Measurements from ENCODE around the gene RAB8A.
"Not testable (repeated sequence)": the region's sequence is repeated elsewhere in the genome, so short reads cannot be mapped to it uniquely, and the experiment has no call there.

RAB8A gene

DNA sequence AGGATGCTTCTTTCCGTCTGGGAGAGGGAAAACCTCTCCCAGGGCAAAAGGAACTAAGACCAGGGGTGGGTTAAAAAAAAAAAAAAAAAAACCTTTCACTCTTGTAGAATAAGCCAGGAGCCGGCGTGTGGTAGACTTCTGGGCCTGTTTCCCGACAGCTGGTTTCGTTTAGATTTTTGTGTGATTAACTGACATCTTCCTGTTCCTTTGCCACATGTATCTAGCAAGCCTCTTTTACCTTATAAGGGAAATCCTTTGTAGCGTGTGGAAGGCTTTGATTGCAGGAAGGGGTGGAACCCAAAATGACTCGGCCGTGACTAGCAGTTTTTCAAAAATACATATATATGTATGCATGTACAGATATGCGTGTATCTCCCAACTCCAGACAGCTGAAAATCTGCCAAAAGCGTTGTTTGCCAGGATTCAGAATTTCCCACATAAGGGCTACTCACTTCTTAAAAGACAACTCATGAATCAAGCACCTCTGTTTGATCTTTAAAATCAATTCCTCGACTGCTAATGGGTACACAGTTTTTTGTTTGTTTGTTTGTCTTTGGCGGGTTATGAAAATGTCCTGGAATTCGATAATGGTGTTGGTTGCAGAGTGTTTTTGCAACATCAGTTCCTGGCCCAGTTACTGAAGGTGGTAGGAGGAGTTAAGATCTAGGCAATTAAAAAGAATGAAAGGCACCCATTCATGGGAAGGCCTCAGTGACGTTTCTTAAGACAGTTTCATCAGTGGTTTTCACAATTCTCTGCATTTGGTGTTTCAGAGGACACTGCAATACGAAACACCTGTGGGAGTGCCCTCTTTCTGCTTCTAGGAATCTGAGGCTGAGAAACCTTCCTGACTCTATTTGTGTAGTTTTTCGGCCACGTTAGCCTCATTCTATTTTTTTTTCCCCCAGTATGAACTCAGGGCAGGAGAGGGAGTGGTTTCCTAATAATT lies 32.7 kb upstream of the RAB8A start:
- DNase-seq (ENCODE audit: low read depth) = peak; percentile 35

DNA sequence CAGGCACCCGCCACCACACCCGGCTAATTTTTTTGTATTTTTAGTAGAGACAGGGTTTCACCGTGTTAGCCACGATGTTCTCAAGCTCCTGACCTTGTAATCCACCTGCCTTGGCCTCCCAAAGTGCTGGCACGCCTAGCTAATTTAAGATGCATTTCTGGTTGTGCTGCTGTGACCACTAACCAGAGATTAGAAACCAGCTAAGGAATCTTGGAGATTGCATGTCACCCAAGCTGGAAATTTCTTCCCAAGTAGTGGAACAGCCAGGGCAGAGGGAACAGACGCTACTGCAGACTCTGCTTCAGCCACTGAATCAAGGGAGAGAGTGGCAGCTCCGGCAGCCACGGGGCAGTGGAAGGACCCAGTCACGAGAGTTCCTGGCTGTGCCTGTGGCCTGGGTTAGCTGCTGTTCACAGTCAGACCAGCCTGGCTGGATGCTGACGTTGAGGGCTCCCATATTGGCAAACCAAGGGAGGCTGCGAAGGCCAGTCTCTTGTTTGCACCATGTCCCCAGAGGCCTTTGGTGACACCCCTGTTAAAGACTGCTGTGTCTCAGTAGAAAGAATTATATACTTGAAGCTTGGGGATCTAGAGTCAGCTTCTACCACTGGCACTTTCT lies 27.5 kb upstream of the RAB8A start:
- DNase-seq (ENCODE audit: low read depth) = no peak

DNA sequence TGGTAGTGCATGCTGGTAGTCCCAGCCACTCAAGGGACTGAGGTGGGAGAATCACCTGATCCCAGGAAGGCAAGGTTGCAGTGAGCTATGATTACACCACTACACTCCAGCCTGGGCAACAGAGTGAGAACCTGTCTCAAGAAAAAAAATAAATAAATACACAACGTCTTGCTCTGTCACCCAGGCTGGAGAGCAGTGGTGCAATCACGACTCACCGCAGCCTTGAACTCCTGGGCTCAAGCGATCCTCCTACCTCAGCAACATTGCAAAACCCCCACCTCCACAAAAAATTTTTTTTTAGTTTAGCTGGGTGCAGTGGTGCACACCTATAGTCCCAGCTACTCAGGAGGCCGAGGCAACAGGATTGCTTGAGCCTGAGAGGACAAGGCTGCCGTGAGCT lies 26.6 kb upstream of the RAB8A start:
- DNase-seq (ENCODE audit: low read depth) = no peak

DNA sequence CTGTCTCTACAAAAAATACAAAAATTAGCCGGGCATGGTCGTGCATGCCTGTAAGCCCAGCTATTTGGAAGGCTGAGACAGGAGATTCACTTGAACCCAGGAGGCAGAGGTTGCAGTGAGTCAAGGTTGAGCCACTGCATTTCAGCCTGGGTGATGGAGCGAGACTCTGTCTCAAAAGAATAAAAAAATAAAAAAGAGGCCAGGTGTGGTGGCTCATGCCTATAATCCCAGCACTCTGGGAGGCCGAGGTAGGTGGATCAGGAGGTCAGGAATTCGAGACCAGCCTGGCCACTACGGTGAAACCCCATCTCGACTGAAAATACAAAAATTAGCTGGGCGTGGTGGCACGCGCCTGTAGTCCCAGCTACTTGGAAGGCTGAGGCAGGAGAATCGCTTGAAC lies 24.3 kb upstream of the RAB8A start:
- DNase-seq (ENCODE audit: low read depth) = not testable (repeated sequence)

DNA sequence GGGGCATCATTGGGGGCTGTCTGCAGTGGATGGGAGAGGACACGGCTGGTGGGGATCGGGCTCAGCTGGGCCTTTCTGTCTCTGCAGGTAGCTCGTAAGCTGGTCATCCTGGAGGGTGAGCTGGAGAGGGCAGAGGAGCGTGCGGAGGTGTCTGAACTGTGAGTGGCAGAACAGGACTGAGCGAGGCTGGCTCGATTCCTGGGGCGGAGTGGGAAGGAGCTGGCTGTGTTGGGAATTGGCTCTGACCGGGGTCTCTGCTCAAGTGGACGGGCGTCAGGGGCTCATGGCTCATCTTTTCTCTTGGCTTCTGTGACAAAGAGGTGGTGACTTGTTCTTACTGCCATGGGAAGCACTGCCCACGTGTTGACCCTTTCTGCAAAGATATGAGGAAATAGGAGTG lies 23.7 kb upstream of the RAB8A start:
- DNase-seq (ENCODE audit: low read depth) = no peak

DNA sequence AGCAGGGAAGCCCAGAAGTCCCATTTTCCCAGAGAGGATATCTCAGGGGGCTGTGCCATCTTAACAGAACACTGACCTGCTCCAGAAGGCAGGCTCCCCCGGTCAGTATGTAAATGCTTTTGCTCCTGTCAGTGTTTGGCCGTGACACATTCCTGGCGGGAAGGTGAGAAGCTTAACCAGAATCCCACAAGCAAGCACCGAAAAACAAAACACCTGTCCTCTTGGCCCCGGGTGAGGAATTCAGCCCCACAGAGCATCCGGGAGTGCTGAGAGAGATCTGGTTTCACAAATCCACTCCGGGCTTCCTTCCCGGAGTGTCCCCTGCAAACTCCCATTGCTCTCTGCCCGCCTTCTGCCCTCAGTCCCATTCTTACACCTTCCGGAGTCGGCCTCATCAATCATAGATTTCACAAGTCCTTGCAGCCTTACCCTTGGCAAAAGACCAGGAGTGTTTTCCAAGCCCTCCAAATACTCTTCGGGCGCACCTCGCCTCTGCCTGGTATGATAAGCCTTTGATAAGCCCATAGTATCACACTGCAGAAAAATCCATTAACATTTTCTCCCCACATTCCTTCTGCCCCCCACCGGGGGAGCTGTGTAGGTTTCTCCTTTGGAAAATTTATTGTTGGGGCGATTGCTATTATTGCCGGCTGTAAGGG lies 23.2 kb upstream of the RAB8A start:
- no peak for DNase-seq (ENCODE audit: low read depth)

DNA sequence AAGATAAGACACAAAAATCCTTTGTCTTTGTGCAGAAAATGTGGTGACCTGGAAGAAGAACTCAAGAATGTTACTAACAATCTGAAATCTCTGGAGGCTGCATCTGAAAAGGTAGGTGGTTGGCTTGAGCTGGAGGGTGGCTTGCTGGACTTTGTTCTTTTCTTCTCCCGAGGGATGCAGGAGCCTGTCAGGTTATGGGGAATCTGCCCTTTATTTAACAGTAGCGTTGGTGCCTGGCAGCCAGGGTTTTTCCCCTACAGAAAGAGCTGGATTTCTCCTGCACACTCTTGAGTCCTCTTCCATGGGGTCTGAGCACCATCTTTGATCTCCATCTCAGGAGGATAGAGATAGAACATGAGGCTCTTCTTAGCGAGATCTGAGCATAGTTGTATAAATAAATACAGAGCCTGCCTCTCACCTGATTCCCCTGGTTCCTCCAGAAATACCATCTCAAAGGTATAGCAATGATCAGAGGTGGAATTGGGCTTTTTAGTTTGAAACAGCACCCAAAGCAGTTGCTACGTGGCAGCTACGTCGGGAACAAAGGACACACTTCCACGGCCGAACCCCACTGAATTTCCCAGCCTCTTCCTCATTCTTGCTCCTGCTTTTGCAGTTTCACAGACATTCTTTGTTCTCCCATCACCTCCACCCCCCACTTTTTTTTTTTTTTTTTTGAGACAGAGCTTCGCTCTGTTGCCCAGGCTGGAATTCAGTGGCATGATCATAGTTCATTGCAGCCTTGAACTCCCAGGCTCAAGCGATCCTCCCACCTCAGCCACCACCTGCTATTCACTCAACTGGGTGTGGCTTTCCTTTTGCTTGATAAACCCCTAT lies 22.5 kb upstream of the RAB8A start:
- DNase-seq (ENCODE audit: low read depth) = no peak

DNA sequence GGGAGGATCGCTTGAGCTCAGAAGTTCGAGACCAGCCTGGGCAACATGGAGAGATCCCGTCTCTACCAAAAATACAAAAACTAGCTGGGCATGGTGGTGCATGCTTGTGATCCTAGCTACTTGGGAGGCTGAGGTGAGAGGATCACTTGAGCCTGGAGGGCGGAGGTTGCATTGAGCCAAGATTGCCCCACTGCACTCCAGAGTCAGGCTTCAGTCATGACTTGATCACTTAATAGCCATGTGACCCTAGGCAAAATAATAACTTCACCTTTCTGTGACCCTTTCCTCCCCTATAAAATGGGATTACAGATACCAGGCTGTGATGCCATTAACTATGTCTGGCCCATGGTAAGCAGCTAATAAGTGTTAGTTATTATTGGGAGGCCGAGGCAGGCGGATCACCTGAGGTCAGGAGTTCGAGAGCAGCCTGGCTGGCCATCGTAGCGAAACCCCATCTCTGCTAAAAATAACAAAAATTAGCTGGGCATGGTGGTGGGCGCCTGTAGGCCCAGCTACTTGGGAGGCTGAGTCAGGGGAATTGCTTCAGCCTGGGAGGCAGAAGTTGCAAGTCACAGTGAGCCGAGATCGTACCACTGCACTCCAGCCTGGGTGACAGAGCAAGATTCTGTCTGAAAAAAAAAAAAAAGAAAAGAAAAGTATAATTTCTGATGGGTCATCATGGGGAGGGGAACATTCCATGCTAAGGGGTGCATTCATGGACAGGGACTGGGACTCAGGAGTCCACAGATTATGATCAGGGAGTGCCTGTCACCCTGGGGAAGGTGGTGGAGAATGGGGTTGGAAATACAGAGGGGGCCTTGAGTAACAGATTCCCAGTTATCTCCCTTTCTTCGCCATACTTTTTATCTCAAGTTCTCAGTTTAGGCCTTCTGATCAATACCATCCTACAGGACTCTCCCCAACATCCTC lies 19.9 kb upstream of the RAB8A start:
- DNase-seq (ENCODE audit: low read depth) = no peak

DNA sequence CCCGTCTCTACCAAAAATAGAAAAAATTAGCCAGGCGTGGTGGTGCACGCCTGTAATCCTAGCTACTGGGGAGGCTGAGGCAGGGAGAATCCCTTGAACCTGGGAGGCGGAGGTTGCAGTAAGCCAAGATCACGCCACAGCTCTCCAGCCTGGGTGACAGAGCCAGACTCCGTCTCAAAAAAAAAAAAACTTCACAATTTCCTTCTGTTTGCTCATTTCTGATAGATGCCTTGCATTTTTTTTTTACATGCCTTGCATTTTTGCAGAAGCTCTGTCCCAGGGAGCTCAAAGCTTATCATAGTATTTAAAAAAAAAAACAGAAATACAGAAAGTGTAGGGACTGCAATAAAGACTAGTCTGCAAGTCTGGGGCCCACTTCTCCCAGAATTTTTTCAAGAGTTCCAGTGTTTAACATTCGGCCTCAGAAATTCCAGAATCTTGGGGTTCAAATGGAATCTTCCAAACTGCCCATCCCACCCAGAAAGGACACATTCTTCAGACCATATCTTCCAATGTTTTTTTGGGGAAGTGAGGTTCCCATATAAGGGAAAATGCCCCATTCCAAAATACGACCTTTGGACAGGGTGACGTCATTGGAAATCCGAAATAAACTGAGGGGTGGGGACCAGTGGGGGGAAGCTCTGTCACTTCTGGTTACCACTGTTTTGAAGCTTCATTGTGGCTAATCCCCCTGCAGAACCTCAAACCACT lies 17.2 kb upstream of the RAB8A start:
- no peak for DNase-seq (ENCODE audit: low read depth)

DNA sequence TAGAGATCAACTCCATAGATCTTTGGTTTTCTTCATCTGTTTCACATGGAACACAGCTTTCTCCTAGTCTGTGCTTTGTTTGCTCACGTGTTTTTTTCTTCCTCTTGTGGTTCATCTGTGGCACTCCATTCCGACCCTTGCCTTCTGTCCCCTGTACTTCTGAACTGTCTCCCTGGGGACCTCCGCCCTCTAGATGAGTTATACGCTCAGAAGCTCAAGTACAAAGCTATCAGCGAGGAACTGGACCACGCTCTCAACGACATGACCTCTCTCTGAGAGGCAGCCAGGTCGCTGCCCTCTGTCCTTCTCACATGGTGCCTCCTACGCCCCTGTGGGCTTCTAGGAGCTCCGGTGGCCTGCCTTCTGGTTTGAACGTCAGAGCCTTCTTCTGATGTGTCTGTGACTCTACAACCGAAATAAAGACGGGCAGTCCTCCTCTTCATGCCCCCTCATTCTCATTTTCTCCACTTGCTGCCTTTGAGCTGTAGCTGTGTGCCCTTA lies 16.6 kb upstream of the RAB8A start:
- no peak for DNase-seq (ENCODE audit: low read depth)

DNA sequence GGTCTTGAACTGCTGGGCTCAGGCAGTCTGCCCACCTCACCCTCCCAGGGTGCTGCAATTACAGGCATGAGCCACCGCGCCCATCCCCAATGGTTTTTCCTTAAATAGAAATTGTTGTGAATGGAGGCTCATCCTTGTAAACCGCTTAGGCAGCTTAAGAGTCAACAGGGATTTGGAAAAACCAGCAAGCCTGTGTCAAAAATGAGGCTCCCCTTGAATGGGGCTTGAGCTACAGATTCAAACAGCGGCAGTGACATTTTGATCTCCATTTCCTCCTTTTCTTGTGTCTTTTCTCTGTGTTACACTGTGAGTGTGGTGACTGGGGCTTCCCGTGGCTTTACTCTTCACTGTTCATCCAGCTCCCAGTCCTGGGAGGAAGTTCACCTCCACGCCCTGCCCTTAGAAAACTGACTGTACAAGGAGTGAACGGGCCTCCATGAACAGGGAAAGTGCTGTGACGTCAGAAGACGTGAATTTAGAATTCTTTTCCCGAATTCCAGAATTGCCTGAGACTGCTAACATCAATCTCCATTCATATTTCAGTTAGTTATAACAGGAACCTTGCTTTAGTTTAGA lies 15.3 kb upstream of the RAB8A start:
- DNase-seq (ENCODE audit: low read depth) = no peak

DNA sequence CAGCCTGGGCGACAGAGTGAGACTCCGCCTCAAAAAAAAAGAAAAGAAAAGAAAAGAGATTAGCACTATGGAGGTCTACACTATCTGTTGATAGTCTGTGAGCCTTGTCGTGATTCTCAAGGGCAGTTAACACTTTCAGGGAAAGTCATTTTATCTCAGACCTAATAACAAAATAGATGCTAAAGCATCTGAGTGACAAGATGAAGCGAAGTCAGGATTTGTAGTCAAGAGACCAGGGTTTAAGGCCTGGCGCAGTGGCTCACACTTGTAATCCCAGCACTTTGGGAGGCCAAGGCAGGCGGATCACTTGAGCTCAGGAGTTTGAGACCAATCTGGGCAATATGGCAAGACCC lies 13.3 kb upstream of the RAB8A start:
- no peak for DNase-seq (ENCODE audit: low read depth)

DNA sequence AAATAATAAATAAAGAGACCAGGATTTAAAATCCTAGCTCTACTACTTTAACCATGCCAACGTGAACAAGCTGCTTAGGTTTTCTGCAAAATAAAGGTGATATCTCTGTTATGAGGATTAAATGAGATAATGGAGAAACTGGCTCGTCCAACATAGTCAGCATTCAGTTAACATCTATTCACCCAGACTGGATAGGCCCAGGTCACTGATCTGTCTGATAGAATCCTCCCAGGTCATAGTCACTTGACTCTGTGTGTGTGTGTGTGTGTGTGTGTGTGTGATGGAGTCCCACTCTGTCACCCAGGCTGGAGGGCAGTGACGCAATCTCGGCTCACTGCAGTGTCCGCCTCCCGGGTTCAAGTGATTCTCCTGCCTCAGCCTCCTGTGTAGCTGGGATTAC lies 12.9 kb upstream of the RAB8A start:
- DNase-seq (ENCODE audit: low read depth) = no peak

DNA sequence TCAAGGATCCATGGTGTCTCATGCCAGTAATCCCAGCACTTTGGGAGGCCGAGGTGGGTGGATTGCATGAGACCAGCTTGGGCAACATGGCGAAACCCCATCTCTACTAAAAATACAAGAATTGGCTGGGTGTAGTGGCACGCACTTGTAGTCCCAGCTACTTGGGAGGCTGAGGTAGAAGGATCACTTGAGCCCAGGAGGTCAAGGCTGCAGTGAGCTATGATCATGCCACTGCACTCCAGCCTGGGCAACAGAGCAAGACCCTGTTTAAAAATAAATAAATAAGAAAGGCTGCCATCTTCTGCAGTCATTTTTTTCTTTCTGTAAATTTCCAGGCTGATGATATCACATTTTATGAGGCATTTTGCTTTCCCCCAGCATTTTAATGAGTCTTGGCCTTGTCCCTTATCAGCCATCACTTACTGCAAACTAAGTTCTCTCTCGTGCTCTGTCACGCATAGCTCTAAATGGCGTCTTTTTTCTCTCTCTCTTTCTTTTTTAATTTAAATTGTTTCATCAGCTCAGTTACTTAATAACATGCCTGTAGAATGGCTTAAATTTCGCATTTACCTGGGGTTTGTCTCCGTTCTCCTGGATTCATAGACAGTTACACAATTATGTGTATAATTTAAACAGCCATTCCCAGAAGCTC lies 12.2 kb upstream of the RAB8A start:
- DNase-seq (ENCODE audit: low read depth) = not testable (repeated sequence)

DNA sequence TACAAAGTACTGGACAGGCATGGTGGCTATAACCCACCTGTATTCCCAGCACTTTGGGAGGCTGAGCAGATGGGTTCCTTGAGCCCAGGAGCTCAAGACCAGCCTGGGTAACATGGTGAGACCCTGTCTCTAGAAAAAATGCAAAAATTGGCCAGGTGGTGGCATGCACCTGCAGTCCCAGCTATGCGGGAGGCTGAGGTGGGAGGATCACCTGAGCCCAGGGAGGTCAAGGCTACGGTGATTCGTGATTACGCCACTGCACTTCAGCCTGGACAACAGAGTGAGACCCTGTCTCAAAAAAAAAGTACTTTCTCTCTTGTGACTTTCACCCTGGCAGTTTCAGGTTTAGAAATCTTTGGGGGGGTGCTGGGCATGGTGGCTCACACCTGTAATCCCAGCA lies 11.2 kb upstream of the RAB8A start:
- DNase-seq (ENCODE audit: low read depth) = no peak

DNA sequence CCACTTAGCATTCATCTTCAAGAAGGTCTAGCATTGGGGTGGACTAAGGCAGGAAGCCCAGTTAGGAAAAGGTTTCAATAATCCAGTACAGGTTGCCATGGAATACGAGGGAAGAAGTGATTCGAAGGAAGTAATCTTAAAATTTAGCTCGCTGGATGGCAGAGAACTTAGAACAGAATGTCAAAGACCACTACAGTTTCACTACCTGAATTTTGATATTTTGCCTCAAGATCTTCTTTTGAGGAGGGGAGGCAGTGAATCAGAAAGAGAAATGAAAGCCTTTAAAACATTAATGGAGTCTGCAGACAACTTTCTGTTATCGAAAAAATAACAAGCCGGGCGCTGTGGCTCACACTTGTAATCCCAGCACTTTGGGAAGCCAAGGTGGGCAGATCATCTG lies 7.0 kb upstream of the RAB8A start:
- DNase-seq (ENCODE audit: low read depth) = no peak

DNA sequence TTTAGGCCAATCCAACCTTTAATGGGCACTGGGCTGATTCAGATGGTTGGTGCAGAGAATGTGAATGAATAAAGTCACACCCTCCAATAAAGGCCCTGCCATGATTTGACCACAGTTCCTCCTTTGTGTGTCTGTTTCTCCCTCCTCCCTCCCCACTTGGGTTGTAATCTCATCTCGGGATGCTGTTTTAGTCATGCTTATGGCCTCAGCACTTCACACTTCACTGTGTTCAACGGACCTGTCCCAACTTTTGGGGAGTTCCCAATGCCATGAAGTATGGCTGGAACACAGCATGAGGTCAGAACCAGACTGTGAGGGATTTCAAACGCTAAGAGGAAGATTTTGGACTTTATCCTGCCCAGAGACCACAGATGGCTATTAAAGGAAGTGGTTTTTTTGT lies 5.6 kb upstream of the RAB8A start:
- no peak for DNase-seq (ENCODE audit: low read depth)

DNA sequence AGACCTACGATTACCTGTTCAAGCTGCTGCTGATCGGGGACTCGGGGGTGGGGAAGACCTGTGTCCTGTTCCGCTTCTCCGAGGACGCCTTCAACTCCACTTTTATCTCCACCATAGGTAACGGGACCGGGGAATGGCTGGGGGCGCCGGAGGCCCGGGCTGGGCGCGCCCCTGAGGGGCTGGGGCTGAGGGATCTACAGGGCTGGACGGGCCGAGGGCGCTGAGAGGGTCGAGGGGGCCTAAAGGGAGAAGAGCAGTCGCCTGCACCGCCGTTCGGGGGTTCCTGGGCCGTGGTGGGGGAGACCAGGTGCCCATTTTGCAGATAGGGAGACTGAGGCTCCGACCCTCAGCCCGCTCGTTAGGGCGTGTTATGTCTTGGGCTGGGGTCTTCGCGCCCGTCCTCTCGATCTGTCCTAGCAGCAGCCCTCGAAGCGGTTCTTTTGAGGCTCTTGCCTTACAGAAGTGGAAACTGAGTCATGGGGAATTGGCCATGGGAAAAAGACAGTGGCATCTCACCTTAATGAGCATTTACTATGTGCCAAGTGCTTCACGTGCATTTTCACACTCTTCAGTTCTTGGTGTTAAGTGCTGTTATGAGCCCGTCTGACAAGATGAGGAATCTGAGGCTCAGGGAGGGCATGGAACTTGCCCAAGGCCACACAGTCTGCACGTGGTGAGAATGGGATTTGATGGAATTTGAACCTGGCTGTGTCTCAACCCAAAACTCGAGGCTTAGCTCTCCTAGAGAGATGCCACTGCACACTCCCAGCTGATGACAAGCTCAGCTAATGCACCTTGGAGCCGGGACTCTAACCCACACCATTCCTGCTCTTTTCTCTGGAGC lies 442 bp downstream of the RAB8A start:
- no peak for DNase-seq (ENCODE audit: low read depth)

DNA sequence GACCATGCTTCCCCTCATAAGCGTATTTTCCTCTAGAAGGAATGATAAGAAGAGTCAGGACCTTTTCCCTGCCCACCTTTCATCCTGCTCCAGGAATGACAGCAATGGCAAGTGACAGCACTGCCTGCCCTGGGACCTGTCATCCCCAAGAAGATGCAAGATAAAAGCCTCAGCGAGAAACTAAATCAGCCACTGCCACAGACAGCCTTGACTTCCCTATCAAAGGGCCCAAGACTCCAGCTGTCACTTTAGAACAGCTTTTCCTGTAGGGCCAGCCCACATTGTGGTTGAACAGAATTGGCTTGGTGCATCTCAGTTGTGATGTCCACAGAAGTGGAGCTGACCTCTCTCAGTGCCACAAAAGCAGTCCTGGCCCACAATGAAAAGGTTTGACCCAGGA lies 1.1 kb downstream of the RAB8A start:
- DNase-seq (ENCODE audit: low read depth) = no peak

Data from activated gamma-delta T cell treated with anti-CD3 and anti-CD28 coated beads, Interleukin-2, amount 50 U/mL, for 16 hours (primary cell).